ENCODE data around the gene PXYLP1. TPM values are rescaled to one million over a fixed set of nuclear protein-coding genes. Genes with fewer than 3 reads are reported as not detected.

The PXYLP1 gene
- total and polyA plus RNA-seq, 9 of the 15 experiments (the other 6 are each of a cell fraction or from before 2014, with no cell fraction given): 0.80 to 2.9 (median 1.3) TPM

DNA sequence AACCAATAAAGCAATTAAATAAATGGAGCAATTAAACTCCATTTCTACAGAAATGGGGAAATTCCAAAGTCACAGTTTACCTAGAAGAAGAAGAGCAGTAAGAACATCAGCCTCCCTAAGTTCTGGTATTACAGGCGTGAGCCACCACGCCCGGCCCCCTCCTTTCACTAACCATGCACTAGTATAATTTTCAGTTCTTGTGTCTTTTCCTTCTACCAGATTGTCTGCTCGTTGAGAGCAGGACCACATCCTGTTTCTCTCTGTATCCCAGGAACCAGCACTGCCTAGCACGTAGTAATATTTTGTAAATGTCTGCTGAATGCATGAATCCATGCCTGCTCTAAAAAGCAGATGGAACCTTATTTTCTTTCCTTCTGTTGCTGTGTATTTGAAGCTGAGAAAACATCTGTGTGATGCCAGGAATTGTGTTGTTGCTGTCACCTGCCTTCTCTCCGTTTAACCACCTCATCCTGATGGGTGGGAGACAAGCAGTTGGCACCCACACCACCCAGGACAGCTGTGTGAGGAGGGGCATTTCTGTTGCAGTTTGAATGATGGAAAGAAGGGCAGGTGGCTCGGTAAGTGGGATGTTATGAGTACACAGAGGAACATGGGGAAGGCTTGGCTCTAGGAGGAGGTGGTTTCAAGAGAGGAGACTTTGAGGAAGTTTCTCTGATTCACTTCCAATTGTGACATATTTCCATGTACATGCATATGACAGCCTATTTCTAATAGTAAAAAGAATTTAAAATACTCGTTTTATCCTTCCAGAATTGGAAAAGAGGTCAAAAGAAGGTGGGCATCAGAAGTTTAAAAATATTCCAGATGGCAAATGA lies 30.1 kb downstream of the PXYLP1 start:
- ChIA-PET POLR2A (interaction anchor here (0.8 kb wide), 1 partner anchor 9 kb away, joined by 4 read pairs; no protein-coding TSS in a partner anchor), CTCF (ENCODE audit: low intra/inter-chr PET ratio) (no interaction called here)
- H3K79me2 ChIP-seq (ENCODE audit: control insufficient read depth, insufficient read depth, low read length): no peaks in the 10 kb centered on the region
- H3K4me2 ChIP-seq (ENCODE audit: insufficient read depth, low read length): no peak overlapping the region
- no peak overlapping the region for H3K9ac ChIP-seq (ENCODE audit: insufficient read depth in 1 of 2, low read depth in 2 of 2, low read length in 2 of 2)
- peaks cover 16 to 46% of the 10 kb centered on the region in 2 experiments; a peak in 4 of 5 replicates for H3K27me3 ChIP-seq (ENCODE audit: control insufficient read depth in 2 of 2, insufficient read depth in 2 of 2, low read length in 2 of 2)
- in situ Hi-C loops (cut with MboI): no loop called here
- H3K4me3 ChIP-seq: no peak overlapping the region
- no peak overlapping the region for H3K27ac ChIP-seq (ENCODE audit: extremely low read depth, low read depth, low read length)
- no peaks in the 10 kb centered on the region for H4K20me1 ChIP-seq (replicated peaks; ENCODE audit: control insufficient read depth, insufficient read depth, low read length)
- H3K36me3 ChIP-seq (ENCODE audit: control insufficient read depth, insufficient read depth, low read length): no peaks in the 10 kb centered on the region
- no peaks in the 10 kb centered on the region for H3K9me3 ChIP-seq (replicated peaks; ENCODE audit: control insufficient read depth, insufficient read depth, low read depth, low read length)
- H3K4me1 ChIP-seq (replicated peaks in 1 of 2; ENCODE audit: control insufficient read depth in 2 of 2, insufficient read depth in 2 of 2, low read length in 2 of 2): peaks cover 0 to 3% of the 10 kb centered on the region in 2 experiments; a peak in 1 of 5 replicates
- no peaks in the 10 kb centered on the region for H3K9me1 ChIP-seq (ENCODE audit: control insufficient read depth, insufficient read depth, low read length)
- 4% methylated on average over 8 of the region's 8 CpGs for WGBS (ENCODE audit: insufficient coverage, low coverage, missing lambda C conversion rate)
- no TSS peak for BruUV-seq (replicated peaks)
- ATAC-seq (no peak), FAIRE-seq (no peak), DNase-seq (ENCODE audit: extremely low read depth in 1 of 4, low spot score in 3 of 4) (no peak)
- intact Hi-C loops (cut with micrococcal nuclease): no loop called here
- H2AFZ ChIP-seq (ENCODE audit: low read depth, low read length): no peak overlapping the region
- TF ChIP-seq HDAC2 (IDR thresholded peaks at IDR 0.05) (no peak), PTRF (tag; IDR thresholded peaks at IDR 0.05) (no peak), ARID2 (IDR thresholded peaks at IDR 0.05) (no peak), ZNF311 (CRISPR knock-in tag; IDR thresholded peaks at IDR 0.05) (no peak), NCOA2 (IDR thresholded peaks at IDR 0.05; ENCODE audit: partially characterized antibody in 2 of 2) (no peak), BMI1 (IDR thresholded peaks at IDR 0.05; ENCODE audit: low read length) (no peak), EZH2 (IDR thresholded peaks at IDR 0.05; ENCODE audit: borderline replicate concordance, low read depth, low read length) (no peak), ATF7 (IDR thresholded peaks at IDR 0.05) (no peak)
- TF ChIP-seq, protein P1, sequence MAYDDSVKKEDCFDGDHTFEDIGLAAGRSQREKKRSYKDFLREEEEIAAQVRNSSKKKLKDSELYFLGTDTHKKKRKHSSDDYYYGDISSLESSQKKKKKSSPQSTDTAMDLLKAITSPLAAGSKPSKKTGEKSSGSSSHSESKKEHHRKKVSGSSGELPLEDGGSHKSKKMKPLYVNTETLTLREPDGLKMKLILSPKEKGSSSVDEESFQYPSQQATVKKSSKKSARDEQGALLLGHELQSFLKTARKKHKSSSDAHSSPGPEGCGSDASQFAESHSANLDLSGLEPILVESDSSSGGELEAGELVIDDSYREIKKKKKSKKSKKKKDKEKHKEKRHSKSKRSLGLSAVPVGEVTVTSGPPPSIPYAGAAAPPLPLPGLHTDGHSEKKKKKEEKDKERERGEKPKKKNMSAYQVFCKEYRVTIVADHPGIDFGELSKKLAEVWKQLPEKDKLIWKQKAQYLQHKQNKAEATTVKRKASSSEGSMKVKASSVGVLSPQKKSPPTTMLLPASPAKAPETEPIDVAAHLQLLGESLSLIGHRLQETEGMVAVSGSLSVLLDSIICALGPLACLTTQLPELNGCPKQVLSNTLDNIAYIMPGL (CRISPR knock-in tag; IDR thresholded peaks at IDR 0.05): no peak
- TF ChIP-seq, protein P2, sequence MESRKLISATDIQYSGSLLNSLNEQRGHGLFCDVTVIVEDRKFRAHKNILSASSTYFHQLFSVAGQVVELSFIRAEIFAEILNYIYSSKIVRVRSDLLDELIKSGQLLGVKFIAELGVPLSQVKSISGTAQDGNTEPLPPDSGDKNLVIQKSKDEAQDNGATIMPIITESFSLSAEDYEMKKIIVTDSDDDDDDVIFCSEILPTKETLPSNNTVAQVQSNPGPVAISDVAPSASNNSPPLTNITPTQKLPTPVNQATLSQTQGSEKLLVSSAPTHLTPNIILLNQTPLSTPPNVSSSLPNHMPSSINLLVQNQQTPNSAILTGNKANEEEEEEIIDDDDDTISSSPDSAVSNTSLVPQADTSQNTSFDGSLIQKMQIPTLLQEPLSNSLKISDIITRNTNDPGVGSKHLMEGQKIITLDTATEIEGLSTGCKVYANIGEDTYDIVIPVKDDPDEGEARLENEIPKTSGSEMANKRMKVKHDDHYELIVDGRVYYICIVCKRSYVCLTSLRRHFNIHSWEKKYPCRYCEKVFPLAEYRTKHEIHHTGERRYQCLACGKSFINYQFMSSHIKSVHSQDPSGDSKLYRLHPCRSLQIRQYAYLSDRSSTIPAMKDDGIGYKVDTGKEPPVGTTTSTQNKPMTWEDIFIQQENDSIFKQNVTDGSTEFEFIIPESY (CRISPR knock-in tag; IDR thresholded peaks at IDR 0.05): no peak
- TF ChIP-seq, protein P3, sequence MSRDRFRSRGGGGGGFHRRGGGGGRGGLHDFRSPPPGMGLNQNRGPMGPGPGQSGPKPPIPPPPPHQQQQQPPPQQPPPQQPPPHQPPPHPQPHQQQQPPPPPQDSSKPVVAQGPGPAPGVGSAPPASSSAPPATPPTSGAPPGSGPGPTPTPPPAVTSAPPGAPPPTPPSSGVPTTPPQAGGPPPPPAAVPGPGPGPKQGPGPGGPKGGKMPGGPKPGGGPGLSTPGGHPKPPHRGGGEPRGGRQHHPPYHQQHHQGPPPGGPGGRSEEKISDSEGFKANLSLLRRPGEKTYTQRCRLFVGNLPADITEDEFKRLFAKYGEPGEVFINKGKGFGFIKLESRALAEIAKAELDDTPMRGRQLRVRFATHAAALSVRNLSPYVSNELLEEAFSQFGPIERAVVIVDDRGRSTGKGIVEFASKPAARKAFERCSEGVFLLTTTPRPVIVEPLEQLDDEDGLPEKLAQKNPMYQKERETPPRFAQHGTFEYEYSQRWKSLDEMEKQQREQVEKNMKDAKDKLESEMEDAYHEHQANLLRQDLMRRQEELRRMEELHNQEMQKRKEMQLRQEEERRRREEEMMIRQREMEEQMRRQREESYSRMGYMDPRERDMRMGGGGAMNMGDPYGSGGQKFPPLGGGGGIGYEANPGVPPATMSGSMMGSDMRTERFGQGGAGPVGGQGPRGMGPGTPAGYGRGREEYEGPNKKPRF (IDR thresholded peaks at IDR 0.05; ENCODE audit: low read depth, low read length): no peak
- TF ChIP-seq, protein P4, sequence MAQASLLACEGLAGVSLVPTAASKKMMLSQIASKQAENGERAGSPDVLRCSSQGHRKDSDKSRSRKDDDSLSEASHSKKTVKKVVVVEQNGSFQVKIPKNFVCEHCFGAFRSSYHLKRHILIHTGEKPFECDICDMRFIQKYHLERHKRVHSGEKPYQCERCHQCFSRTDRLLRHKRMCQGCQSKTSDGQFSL (CRISPR knock-in tag; IDR thresholded peaks at IDR 0.05): no peak
- TF ChIP-seq, protein P4 (tag; IDR thresholded peaks at IDR 0.05): no peak
- TF ChIP-seq, protein P5, sequence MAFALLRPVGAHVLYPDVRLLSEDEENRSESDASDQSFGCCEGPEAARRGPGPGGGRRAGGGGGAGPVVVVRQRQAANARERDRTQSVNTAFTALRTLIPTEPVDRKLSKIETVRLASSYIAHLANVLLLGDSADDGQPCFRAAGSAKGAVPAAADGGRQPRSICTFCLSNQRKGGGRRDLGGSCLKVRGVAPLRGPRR (CRISPR knock-in tag; IDR thresholded peaks at IDR 0.05): no peak

Data from K562 (cell line).